ENCODE results near the gene ATP2A2. TPM values are rescaled to one million over a fixed set of nuclear protein-coding genes. Genes with fewer than 3 reads are reported as not detected.

The ATP2A2 gene
- total and polyA plus RNA-seq, 2 experiments from 2014 or later: 47.2 to 225 TPM

DNA sequence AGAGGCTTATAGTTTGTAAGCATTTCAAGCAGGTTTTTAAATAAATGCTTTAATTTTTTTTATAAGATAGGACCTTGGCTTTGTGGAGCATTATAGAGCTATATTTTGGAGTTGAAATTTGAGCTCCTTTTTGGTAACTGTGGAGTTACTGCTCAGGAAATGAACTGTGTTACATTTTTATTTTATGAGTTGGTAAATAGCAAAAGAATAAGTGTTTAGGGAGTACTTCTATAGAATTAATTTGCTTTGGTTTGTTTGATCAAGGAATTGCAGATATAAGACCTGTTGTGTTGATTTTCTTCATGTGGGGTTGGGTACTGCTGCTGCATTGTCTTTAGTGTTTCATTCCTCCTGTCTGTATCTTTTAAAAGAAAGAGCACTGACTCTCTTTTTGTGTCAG is 3.5 kb downstream of the ATP2A2 start (continued):
- no peak for TF ChIP-seq CREB1 (CRISPR knock-in tag; IDR thresholded peaks at IDR 0.05; ENCODE audit: low read depth)

GRCh38 chr12:110286623-110287022 is 5.6 kb downstream of the ATP2A2 start:
- DNase-seq (ENCODE audit: low spot score): no peak
- Histone ChIP-seq H3K4me1 (ENCODE audit: insufficient read depth) (peaks cover 39% of the 10 kb centered on the region), H3K9me2 (ENCODE audit: insufficient read depth) (no peaks in the 10 kb centered on the region), H3K4me2 (no peak overlapping the region), H3K79me2 (replicated peaks; ENCODE audit: insufficient read depth) (peaks cover 100% of the 10 kb centered on the region), H3K36me3 (ENCODE audit: insufficient read depth) (peaks cover 40% of the 10 kb centered on the region; the same call in 1 of the 2 replicates), H3K27ac (ENCODE audit: low read depth) (peak overlapping the region; percentile 18; the same call in 1 of the 2 replicates), H3K27me3 (ENCODE audit: insufficient read depth) (no peaks in the 10 kb centered on the region), H3F3A (replicated peaks; ENCODE audit: low read depth) (0 out of 2 replicates have a peak, but pooled peaks cover 2% of the 10 kb centered on the region), H3K4me3 (no peak overlapping the region), H4K20me1 (replicated peaks; ENCODE audit: insufficient read depth) (peaks cover 63% of the 10 kb centered on the region), H2AFZ (no peak overlapping the region)
- peaks cover 10% of the 10 kb centered on the region for H3K27me3 Mint-ChIP-seq (ENCODE audit: insufficient read depth, low read depth, poor library complexity)
- 0 out of 2 replicates have a peak overlapping the region, but pooled peaks have one; percentile 56 for H3K27ac Mint-ChIP-seq
- peaks cover 41% of the 10 kb centered on the region for H3K4me1 Mint-ChIP-seq
- no peak overlapping the region for H3K4me3 Mint-ChIP-seq
- no peak for ATAC-seq
- no peaks in the 10 kb centered on the region for H3K9me3 Mint-ChIP-seq
- TF ChIP-seq EZH2 (IDR thresholded peaks at IDR 0.05; ENCODE audit: low read depth, unreplicated experiment) (no peak), NANOG (IDR thresholded peaks at IDR 0.05; ENCODE audit: borderline replicate concordance) (no peak), ZNF331 (CRISPR knock-in tag; IDR thresholded peaks at IDR 0.05; ENCODE audit: low read depth) (no peak), JUNB (IDR thresholded peaks at IDR 0.05; ENCODE audit: unreplicated experiment) (no peak), POLR2AphosphoS5 (IDR thresholded peaks at IDR 0.05; ENCODE audit: low read depth) (no peak), ZNF114 (CRISPR knock-in tag; IDR thresholded peaks at IDR 0.05) (no peak)
- H3K36me3 Mint-ChIP-seq (ENCODE audit: low read depth): peaks cover 95% of the 10 kb centered on the region

DNA sequence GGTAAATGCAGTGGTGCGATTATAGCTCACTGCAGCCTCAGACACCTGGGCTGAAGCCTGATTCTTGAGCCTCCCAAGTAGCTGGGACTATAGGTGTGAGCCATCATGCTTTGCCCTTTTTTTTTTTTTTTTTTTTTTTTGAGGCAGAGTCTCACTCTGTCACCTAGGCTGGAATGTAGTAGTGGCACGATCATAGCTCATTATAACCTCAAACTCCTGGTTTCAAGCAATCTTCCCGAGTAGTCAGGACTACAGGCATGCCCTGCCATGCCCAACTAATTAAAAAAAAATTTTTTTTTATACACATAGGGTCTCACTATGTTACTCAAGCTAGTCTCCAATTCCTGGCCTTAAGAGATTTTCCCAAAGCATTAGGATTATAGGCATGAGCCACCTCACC is 6.9 kb downstream of the ATP2A2 start:
- Histone ChIP-seq H3K79me2 (replicated peaks; ENCODE audit: insufficient read depth) (peaks cover 100% of the 10 kb centered on the region), H3K4me3 (no peak overlapping the region), H4K20me1 (replicated peaks; ENCODE audit: insufficient read depth) (peaks cover 69% of the 10 kb centered on the region), H3K27ac (ENCODE audit: low read depth) (peak overlapping the region; percentile 23; the same call in 1 of the 2 replicates), H2AFZ (no peak overlapping the region), H3K4me2 (no peak overlapping the region), H3K36me3 (ENCODE audit: insufficient read depth) (peaks cover 47% of the 10 kb centered on the region), H3K27me3 (ENCODE audit: insufficient read depth) (no peaks in the 10 kb centered on the region), H3K4me1 (ENCODE audit: insufficient read depth) (peaks cover 32% of the 10 kb centered on the region), H3K9me2 (ENCODE audit: insufficient read depth) (no peaks in the 10 kb centered on the region), H3F3A (replicated peaks; ENCODE audit: low read depth) (0 out of 2 replicates have a peak, but pooled peaks cover 4% of the 10 kb centered on the region)
- H3K36me3 Mint-ChIP-seq (ENCODE audit: low read depth): peaks cover 98% of the 10 kb centered on the region
- peaks cover 4% of the 10 kb centered on the region for H3K27me3 Mint-ChIP-seq (ENCODE audit: insufficient read depth, low read depth, poor library complexity)
- no peak for ATAC-seq
- H3K4me3 Mint-ChIP-seq: no peak overlapping the region
- H3K4me1 Mint-ChIP-seq: peaks cover 32% of the 10 kb centered on the region
- H3K9me3 Mint-ChIP-seq: no peaks in the 10 kb centered on the region
- no peak overlapping the region for H3K27ac Mint-ChIP-seq
- no peak for DNase-seq (ENCODE audit: low spot score)
- TF ChIP-seq ZNF114 (CRISPR knock-in tag; IDR thresholded peaks at IDR 0.05) (no peak), JUNB (IDR thresholded peaks at IDR 0.05; ENCODE audit: unreplicated experiment) (no peak), STAT1 (IDR thresholded peaks at IDR 0.05; ENCODE audit: unreplicated experiment) (no peak), CREB1 (CRISPR knock-in tag; IDR thresholded peaks at IDR 0.05; ENCODE audit: low read depth) (no peak), POLR2AphosphoS5 (IDR thresholded peaks at IDR 0.05; ENCODE audit: low read depth) (no peak)
- TF ChIP-seq, protein P1, sequence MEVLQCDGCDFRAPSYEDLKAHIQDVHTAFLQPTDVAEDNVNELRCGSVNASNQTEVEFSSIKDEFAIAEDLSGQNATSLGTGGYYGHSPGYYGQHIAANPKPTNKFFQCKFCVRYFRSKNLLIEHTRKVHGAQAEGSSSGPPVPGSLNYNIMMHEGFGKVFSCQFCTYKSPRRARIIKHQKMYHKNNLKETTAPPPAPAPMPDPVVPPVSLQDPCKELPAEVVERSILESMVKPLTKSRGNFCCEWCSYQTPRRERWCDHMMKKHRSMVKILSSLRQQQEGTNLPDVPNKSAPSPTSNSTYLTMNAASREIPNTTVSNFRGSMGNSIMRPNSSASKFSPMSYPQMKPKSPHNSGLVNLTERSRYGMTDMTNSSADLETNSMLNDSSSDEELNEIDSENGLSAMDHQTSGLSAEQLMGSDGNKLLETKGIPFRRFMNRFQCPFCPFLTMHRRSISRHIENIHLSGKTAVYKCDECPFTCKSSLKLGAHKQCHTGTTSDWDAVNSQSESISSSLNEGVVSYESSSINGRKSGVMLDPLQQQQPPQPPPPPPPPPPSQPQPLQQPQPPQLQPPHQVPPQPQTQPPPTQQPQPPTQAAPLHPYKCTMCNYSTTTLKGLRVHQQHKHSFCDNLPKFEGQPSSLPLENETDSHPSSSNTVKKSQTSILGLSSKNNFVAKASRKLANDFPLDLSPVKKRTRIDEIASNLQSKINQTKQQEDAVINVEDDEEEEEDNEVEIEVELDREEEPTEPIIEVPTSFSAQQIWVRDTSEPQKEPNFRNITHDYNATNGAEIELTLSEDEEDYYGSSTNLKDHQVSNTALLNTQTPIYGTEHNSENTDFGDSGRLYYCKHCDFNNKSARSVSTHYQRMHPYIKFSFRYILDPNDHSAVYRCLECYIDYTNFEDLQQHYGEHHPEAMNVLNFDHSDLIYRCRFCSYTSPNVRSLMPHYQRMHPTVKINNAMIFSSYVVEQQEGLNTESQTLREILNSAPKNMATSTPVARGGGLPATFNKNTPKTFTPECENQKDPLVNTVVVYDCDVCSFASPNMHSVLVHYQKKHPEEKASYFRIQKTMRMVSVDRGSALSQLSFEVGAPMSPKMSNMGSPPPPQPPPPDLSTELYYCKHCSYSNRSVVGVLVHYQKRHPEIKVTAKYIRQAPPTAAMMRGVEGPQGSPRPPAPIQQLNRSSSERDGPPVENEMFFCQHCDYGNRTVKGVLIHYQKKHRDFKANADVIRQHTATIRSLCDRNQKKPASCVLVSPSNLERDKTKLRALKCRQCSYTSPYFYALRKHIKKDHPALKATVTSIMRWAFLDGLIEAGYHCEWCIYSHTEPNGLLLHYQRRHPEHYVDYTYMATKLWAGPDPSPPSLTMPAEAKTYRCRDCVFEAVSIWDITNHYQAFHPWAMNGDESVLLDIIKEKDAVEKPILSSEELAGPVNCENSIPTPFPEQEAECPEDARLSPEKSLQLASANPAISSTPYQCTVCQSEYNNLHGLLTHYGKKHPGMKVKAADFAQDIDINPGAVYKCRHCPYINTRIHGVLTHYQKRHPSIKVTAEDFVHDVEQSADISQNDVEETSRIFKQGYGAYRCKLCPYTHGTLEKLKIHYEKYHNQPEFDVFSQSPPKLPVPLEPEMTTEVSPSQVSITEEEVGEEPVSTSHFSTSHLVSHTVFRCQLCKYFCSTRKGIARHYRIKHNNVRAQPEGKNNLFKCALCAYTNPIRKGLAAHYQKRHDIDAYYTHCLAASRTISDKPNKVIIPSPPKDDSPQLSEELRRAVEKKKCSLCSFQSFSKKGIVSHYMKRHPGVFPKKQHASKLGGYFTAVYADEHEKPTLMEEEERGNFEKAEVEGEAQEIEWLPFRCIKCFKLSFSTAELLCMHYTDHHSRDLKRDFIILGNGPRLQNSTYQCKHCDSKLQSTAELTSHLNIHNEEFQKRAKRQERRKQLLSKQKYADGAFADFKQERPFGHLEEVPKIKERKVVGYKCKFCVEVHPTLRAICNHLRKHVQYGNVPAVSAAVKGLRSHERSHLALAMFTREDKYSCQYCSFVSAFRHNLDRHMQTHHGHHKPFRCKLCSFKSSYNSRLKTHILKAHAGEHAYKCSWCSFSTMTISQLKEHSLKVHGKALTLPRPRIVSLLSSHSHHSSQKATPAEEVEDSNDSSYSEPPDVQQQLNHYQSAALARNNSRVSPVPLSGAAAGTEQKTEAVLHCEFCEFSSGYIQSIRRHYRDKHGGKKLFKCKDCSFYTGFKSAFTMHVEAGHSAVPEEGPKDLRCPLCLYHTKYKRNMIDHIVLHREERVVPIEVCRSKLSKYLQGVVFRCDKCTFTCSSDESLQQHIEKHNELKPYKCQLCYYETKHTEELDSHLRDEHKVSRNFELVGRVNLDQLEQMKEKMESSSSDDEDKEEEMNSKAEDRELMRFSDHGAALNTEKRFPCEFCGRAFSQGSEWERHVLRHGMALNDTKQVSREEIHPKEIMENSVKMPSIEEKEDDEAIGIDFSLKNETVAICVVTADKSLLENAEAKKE (CRISPR knock-in tag; IDR thresholded peaks at IDR 0.05): no peak
- TF ChIP-seq, protein P2, sequence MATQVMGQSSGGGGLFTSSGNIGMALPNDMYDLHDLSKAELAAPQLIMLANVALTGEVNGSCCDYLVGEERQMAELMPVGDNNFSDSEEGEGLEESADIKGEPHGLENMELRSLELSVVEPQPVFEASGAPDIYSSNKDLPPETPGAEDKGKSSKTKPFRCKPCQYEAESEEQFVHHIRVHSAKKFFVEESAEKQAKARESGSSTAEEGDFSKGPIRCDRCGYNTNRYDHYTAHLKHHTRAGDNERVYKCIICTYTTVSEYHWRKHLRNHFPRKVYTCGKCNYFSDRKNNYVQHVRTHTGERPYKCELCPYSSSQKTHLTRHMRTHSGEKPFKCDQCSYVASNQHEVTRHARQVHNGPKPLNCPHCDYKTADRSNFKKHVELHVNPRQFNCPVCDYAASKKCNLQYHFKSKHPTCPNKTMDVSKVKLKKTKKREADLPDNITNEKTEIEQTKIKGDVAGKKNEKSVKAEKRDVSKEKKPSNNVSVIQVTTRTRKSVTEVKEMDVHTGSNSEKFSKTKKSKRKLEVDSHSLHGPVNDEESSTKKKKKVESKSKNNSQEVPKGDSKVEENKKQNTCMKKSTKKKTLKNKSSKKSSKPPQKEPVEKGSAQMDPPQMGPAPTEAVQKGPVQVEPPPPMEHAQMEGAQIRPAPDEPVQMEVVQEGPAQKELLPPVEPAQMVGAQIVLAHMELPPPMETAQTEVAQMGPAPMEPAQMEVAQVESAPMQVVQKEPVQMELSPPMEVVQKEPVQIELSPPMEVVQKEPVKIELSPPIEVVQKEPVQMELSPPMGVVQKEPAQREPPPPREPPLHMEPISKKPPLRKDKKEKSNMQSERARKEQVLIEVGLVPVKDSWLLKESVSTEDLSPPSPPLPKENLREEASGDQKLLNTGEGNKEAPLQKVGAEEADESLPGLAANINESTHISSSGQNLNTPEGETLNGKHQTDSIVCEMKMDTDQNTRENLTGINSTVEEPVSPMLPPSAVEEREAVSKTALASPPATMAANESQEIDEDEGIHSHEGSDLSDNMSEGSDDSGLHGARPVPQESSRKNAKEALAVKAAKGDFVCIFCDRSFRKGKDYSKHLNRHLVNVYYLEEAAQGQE (IDR thresholded peaks at IDR 0.05; ENCODE audit: unreplicated experiment): no peak
